AG09309 (cell line): ENCODE results near the gene RNF186.

Experiments
- DNase-seq: peaks from one replicate; pipeline ENCODE4 v3.0.0-alpha.2; 2010; ENCODE audit warnings: low read depth
- H3K4me3 ChIP-seq: 2 replicates; pipeline ENCODE4 v1.5.1; 2011; ENCODE audit warnings: mild to moderate bottlenecking, low read depth, low read length, moderate library complexity; ENCODE audit not compliant: control insufficient read depth
- TF ChIP-seq, protein P1 (sequence below): IDR thresholded peaks from 2 replicates; pipeline ENCODE4 v1.5.1; 2011; ENCODE audit warnings: mild to moderate bottlenecking, low read depth, low read length, inconsistent platforms; ENCODE audit not compliant: insufficient read depth, control insufficient read depth; ENCODE audit errors: missing control alignments

RNF186 gene

DNA sequence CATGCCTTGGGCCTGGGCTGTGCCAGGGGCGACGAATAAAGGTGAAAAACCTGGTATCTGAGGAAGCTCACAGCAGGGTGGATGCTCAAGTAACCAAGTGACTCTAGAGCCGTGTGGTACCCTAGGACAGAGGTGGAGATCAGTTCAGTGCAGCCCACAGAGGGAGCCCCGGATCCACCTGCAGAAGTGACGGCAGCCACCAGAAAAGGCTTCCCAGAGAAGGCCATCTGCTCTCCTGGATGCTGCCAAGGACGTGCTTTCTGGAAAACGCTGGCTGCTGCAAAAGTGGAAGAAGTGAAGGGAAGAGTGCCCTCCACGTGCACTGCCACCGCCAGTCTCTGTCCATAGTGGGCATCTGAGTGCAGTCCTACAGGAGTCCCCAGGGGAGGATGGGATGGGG is 43.0 kb downstream of the RNF186 start:
- no peak overlapping the region for H3K4me3 ChIP-seq
- TF ChIP-seq, protein P1, sequence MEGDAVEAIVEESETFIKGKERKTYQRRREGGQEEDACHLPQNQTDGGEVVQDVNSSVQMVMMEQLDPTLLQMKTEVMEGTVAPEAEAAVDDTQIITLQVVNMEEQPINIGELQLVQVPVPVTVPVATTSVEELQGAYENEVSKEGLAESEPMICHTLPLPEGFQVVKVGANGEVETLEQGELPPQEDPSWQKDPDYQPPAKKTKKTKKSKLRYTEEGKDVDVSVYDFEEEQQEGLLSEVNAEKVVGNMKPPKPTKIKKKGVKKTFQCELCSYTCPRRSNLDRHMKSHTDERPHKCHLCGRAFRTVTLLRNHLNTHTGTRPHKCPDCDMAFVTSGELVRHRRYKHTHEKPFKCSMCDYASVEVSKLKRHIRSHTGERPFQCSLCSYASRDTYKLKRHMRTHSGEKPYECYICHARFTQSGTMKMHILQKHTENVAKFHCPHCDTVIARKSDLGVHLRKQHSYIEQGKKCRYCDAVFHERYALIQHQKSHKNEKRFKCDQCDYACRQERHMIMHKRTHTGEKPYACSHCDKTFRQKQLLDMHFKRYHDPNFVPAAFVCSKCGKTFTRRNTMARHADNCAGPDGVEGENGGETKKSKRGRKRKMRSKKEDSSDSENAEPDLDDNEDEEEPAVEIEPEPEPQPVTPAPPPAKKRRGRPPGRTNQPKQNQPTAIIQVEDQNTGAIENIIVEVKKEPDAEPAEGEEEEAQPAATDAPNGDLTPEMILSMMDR: no peak
- DNase-seq: no peak

DNA sequence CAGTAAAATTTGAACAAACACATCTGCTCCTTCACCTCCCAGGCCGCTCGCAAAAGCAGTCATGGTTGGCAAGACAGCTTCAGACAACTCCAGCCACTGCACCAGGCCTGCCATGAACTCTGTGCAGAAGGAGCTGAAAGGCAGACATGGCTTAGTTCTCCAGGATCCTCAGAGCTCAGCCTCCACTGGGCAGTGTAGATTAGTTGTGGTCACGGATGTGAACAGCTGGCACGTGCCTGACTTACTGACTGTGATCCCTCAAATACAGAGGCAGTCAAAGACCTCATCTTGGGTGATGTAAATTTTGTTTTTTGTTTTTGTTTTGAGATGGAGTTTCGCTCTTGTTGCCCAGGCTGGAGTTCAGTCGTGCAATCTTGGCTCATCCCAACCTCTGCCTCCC is 43.7 kb downstream of the RNF186 start:
- no peak overlapping the region for H3K4me3 ChIP-seq
- DNase-seq: no peak
- TF ChIP-seq, protein P1: no peak

DNA sequence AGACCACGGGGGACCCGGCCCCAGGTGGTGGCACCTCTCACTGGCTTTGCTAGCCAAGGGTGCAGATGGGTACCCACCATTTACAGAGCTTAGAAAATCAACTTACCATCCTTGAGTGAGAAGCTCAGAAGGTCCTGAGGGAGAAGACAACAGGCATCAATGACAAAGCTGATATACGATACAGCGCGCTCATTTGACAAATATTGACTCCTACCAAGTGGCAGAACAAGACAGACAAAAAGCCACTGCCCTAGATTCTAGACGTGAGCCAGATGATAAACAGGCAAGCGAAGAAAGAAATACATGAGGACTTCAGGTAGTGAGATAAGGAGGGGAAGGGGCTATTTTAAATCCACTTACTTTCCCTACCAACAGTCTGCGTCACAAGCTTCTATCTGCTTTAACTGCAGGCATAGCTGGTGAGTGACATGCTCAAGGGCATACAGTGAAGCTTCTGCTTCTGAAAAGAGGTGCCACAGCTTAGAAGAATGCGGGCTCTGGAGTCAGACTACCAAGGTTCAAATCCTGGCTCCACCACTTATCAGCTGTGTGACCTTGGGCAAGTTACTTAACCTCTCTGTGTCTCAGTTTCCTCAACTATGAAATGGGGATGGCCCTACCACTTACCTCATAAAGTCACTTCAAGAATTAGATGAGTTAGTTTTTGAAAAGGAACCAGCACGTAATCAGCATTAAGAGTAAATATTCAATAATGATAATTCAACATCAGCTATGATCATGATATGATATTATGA is 44.5 kb downstream of the RNF186 start:
- TF ChIP-seq, protein P1: no peak
- DNase-seq: no peak
- no peak overlapping the region for H3K4me3 ChIP-seq

DNA sequence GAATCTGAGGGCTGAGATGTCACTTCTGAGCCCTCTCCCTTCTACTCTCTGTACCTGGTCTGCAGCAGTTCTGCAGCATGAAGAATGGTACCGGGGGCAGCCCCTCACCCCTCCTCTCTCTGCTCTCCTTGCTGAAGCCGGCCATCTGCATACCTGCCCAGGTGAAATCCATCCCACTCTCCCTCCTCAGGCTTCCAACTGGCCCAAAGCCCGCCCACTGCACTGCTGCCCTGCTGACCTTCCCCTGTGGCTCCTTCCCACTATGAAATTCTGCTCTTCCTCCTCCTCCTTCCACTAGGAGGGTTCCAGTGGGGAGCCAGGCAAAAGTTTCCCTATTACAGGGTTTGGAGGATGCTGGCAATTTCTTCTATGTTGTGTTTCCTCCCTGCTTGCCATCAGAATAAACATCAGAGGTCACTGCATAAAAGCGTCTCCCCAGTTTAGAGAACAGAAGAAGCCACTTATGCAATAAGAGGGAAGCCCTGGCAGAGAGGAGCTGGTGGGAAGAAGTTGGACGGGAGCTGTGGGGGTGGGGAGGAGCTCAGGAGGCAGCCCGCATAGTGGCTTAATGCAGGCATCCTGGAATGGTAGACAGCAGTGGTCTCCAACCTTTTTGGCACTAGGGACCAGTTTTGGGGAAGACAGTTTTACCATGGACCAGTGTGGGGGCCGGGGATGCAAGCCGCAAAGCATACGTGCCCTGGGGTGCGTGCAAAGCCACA is 45.7 kb downstream of the RNF186 start:
- H3K4me3 ChIP-seq: no peak overlapping the region
- DNase-seq: no peak
- TF ChIP-seq, protein P1: no peak

DNA sequence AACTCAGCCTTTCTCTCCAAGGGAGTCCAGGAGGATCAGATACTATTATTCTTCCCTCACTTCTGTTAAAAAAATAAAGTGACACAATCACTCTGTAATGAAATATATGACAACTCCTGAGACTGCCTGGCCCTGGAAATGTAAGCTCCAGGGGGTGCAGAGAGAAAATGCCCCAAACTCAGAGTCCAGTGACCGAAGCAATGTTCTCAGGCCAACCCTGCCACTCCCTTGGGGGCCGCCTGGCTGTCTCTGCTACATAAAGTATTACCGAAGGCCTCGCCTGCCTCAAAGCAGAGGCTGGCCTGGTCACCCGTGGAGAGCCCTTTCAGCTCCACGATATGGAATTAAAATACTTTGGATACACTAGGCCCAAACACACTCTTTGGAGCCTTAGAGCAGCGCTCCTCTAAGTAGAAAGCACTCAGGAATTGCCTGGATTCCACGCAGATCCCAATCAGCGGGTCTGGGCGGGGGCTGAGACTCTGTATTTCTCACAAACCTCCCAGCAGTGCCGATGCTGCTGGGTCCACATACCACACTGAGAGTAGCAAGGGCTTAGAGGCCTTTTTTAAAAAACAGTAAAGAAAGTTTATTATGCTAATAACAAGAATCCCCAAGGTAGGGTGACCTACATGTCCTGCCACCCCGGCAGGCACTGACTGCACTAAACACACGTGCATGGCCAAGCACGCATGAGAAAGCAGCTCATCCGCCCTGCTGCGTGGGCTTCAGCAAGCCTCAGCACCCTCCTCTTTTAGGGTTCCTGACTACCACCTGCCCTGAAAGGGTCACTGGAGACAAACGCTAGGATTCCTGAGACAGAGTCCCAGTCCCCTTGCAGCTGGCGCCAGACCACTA is 46.5 kb downstream of the RNF186 start:
- TF ChIP-seq, protein P1: no peak
- no peak overlapping the region for H3K4me3 ChIP-seq
- DNase-seq: no peak

DNA sequence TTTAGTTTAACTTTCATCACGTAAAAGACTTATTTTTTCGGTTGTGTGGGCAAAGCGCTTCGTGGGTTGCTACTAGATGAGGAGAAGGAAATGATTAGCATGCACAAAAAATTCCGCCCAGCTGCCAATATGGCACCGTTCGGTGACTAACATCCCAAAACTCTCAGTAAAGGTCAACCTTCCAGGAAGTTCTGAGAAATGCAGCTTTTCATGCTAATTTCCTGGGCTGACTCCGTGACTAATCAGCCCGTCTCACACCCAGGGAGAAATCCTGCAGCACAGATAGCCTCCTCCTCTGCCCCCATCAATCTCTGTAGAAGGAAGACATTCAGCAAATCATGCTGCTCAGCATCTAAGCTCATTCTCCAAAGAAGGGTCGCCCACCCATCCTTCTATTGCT is 49.5 kb downstream of the RNF186 start:
- H3K4me3 ChIP-seq: no peak overlapping the region
- DNase-seq: peak; percentile 80
- TF ChIP-seq, protein P1: no peak
